Stimulated activated CD4-positive, alpha-beta T cell treated with anti-CD3 and anti-CD28 coated beads, Interleukin-2, amount 100 ng/mL, for 48 hours (primary cell): ENCODE results near the gene GPR18.
A peak's percentile ranks its signal among the peaks of the same experiment; 100 is the strongest.

Source experiments
- DNase-seq, 2 donors: peaks; one replicate each; pipeline ENCODE4 v3.0.0-alpha.2; 2020

GPR18 gene

DNA sequence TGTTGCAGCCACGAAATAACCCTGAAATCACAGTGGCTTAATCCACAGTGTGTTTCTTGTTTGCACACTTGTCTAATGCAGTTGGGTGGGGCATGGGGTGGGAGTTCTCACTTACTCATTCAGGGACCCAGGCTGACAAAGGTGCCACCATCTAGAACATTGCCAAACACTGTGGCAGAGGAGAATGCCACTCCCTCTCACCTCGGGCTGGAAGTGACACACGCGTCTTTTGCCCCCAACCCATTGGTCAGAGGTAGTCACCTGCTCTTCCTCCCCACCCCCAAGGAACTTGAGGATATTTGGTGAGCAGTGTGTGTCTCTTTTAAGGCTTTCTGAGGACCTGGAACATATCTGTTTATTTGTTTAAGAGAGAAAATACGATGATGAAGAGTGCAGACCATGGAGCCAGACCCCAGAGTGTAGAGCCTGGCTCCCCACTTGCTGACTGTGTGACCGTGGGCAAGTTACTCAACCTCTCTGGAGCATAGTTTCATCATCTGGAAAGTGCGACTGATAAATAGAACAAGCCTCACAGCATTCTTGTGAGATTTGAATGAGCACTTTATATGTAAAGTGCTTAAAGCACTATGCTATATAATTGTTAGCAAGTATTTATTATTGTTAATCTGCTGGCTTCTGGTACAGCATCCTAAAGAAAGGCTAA is 31.6 kb upstream of the GPR18 start:
- DNase-seq = no peak

DNA sequence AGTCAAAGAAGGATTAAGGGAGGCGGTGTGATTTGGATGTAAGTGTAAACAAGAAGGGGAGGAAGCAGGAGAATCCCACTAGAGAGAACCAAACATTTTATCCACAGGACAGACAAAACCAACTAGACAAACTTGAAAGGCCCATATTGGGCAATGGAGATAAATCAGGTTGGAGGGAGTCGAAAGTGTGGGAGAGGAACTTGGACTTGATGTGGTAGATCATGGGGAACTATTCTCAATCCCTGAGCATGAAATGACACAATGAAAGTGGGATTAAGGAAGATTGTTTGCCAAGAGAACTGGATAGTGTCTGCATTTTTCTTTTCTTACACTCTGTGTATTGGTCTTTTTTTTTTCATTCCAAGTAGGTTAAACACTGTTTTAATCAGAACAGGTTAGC is 31.1 kb upstream of the GPR18 start:
- no peak for DNase-seq

DNA sequence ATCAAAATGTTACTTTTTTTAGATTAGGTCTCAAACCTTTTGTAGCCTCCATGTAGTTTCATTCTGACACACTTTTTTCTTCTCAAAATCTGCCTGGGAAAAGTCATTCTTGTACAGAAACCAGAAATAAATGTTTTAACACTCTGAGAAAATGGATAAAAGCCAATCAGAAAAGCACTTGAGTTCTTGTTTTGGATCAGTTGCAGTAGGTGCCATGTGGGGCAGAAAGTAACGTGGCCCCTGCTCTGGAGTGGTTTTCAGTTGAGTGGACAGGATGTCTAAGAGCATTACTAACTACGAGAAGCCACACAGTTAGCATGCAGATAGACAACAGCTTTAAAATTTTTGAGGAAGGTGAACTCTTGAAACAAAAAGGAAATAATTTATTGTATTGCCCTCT is 29.9 kb upstream of the GPR18 start:
- no peak for DNase-seq

DNA sequence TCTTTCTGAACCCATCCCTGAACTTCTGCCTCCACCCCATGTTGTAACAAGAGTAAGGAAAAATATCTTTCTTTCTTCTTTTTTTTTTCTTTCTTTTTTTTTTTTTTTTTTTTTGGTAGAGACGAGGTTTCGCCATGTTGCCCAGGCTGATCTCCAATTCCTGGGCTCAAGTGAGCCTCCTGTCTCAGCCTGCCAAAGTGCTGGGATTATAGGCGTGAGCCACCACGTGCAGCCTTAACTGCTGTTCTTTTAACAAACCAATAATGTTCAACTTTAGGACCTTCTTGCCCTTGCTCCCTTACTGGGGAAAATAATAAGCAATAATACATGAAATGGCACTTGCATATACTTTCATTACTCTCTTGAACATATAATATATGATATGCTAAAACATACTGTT is 29.4 kb upstream of the GPR18 start:
- no peak for DNase-seq

DNA sequence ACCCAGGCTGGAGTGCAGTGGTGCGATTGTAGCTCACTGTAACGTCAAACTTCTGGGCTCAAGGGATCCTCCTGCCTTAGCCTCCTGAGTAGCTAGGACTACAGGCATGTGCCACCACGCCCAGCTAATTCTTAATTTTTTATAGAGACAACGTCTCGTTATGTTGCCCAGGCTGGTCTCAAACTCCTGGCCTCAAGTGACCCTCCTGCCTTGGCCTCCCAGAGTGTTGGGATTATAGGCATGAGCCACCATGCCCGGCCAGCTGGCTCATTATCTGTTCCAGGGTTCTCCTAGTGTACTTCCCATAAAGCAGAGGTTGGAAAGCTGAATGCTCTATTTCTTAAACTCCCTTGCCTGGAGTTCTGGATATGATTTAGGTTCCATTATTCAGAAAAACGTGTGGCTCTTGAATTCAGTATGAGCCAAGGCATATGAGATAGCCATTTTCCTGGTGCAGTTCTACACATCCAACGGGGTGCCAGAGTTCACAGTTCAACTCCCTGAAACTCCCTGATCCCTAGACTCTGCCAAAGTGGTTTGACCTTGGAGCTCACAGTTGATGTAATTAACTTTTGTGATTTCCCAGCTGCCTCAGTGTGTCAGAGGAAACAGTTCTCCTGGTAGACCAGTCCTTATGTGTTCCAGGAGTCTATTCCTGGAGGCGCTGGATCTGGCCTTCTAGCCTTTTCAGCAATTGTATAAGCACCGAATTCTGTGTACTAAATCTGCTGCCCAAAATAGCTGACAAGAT is 27.4 kb upstream of the GPR18 start:
- no peak for DNase-seq

DNA sequence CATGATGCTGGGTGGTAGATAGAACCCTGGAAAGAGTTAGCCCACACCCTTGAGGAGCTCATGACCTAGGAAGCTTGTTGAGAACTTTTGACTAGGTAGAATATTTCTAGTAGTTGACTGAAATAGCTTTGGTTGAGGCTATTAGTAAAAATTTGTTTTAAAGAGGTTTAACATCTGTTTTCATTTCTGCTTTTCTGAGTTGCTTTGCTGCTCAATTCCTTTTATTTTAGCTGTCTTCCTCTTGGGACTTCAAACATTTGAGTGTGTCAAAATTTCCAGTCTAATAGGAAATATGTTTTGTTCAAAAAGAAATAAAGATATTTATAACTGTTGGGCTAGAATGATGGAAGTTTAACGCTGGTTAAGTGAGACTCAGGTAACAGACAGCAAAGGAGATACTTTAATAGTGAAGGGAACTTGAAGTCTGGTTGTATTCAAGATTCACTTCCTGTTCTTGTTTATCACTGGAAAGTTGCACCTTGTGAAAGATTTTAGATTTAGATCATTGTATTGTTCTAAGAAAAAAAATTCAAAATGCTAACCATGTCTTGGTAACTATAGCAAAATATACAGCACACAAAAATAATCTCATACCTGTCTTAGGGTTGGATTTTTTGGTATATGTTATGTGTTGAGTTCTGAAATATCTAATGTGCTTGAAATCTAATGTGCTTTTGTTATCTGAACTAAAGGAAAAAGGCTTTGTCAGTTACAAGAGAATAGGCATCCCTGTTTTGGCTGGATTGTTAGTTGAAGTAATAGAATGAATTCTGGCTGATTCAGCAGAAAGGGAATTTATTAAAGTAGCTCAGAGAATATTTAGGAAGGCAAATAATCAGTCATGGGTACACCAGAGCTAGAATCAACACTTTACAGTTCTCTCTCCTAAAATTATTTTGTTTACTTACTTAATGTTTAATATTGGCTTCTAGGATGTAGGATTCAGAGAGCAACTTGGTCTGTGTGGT is 24.4 kb upstream of the GPR18 start:
- no peak for DNase-seq

DNA sequence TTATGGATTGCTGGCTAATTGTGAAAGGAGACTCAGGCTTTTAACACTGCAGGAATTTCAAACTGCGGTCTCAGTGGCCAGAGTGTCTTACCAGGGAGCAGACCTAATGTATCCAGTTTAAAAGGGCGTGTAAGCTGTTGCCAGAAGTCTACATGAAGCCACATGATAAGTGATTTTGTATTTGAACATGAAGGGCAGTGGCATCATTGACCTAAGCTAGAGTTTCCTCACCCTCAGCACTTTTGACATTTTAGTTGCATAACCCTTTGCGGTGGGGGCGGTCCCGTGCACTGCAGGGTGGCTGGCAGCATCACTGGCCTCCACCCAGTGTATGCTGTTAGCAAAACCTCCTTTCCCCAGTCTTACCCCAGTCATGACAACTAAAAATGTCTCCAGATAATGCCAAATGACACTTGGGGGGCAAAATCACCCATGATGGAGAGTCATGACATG is 23.7 kb upstream of the GPR18 start:
- DNase-seq = peak in 1 of 2 donors; percentile 40

DNA sequence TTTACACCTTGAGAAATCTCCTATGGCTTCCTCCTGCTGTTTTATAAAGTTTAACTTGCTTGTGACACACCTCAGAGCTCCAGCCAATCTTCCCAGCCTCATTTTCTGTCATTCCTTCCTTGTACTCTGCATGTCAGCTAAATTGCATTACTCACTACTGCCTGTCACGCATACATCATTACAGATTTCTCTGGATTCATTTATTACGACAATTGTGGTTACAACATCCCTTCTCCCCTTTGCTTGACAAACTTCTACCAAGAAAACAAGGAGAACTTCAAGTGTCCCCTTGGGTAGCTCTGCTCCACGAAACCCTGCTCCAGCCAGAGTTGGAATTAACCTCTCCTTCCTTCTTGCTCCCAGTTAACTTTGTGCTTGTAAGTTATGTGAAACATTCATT is 22.0 kb upstream of the GPR18 start:
- no peak for DNase-seq

DNA sequence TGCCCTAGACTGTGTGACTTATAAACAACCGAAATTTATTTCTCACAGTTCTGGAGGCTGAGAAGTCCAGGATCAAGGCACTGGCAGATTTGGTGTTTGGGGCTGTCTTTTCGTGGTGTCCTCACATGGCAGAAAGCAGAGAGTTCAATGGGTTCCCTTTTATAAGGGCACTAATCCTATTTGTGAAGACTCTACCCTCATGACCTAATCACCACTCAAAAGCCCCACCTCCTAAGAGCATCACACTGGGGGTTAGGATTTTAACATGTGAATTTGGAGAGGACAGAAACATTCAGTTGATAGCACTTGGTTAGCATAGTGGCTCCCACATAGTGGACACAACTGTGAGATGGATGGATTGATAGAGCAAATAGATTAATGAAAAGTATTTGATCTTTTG is 21.5 kb upstream of the GPR18 start:
- no peak for DNase-seq

DNA sequence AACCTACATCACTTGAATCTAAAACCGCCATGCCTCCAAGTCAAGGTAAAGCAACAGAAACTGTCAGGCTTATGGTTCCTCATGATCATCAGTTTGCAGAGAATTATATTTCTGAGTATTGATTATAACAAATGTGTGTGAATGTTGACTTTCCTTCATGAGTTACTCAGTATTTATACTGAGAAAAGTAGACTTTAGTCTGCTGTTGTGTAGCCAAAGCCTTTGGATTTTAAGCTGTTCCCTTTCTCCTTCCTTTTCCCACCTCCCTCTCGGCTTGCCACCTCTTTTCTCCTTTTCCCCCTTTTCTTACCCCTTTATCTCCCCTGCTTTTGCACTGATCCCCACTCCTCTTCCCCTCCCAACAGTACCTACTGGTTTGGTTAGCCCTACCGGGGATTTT is 20.7 kb upstream of the GPR18 start:
- no peak for DNase-seq

DNA sequence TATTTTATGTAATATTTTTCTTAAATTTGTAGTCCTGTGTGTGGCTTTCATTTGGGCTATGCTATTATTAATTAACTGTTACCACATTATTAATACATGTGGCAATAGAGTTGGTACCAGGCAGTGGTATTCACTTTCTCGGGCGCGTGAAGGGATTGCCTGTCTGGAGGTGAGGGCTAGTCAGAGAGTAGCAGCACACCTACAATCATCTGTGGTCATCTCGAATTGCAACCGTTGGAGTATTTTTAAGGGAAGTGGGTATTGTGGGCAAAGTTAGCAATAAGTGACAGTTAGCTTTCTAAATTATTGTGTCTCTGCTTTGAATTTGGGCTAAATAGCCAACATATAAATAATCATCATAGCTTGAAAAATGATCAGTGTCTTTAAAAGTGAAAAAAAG is 20.0 kb upstream of the GPR18 start:
- DNase-seq = no peak

DNA sequence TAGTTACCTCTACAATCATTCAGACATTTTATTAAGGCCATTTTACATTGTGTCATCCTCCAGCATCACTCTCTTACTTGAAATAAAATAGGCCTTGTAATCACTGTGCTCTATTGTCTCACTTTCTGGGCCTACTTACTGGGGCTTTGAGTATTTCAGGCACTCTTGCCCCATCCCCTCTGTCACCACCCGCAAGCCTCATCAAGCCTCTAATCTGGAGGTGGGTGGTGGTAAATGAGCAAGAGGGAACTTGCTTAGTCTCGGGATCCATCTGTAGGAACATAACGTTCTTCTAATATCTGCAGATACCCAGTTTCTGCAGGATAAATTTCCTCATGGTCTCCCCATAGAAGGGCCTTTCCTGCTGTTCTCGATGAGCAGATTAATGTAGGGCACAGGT is 19.4 kb upstream of the GPR18 start:
- DNase-seq = no peak

DNA sequence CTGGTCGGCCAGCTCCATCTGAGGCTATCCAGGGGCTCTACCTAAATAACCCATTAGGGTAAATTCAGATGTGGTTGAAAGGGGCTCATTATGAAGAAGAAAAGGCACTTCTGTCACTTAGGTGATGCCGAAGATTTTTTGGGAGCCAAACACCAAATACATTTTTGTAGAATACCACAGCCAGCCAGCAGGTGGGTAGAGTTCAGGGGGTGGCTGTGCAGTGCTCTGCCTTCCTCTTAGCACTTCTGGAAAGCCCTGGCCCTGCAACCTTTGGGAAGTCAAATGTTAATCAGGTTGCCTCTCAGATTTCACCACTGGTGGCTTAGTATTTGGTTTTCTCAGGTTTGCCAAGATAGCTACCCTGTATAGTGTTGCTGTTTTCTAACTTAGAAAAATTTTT is 18.5 kb upstream of the GPR18 start:
- DNase-seq = no peak

DNA sequence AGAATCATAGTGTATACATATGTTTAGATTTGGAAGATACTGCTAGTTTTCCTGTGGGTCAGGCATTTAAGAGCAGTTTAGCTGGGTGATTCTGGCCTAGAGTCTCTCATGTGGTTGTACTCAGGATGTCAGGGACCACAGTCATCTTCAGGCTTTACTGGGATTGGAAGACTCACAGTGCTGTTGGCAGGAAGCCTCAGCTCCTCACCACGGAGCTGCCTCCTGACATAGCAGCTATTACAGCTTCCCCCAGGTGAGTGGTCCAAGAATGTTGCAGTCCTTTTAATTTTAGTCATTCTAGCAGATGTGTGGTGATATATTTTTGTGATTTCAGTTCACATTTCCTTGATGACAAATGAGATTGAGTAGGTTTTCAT is 16.9 kb upstream of the GPR18 start:
- no peak for DNase-seq

DNA sequence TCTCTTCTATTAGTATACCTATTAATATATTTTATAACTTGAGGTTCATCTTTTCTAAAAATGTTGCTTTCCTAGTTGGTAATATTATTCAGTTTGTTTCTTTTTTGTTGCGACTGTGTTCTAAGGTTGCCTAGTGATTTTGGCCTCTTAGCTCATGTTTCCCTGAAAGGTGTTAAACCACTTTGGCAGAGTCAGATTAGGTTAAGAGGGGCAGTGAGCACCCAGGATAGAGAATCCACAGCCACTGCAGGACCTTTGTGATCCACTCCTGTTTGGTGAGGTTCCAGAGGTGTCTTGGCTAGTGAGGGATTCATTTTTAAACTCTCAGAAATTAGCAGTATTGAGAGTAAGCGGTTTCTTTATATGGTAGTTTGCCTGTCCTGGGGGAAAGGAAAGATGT is 14.9 kb upstream of the GPR18 start:
- DNase-seq = no peak

DNA sequence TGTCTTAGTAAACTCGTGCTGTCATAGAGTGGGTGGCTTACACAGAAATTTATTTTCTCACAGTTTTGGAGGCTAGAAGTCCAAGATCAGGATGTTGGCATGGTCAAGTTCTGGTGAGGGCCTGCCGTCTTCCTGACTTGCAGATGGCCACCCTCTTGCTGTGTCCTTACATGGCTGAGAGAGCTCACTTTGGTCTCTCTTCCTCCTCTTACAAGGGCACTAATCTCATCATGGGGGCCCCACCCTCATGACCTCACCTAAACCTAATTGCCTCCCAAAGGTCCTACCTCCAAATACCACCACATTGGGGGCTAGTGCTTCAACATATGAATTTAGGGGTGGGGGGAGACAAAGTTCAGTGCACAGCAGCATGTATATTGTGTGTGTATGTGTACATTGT is 14.3 kb upstream of the GPR18 start:
- no peak for DNase-seq

DNA sequence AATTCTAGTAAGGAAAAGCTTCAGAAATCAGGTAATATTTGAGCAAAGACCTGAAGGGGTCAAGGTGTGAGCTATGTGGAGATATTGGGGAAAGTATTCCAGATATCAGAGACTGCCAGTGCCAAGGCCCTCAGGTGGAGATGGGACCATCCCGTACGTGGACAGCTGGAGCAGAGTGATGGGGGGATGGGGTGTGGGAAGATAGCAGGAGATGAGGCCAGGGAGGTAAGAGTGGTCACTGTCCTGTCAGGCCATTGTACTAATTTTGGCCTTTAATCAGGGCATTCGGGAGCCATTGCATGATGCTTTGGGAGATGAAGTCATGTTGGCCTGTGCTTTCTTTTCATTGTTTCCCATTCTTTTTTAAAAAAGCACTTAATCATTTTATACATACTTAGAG is 13.1 kb upstream of the GPR18 start:
- no peak for DNase-seq

DNA sequence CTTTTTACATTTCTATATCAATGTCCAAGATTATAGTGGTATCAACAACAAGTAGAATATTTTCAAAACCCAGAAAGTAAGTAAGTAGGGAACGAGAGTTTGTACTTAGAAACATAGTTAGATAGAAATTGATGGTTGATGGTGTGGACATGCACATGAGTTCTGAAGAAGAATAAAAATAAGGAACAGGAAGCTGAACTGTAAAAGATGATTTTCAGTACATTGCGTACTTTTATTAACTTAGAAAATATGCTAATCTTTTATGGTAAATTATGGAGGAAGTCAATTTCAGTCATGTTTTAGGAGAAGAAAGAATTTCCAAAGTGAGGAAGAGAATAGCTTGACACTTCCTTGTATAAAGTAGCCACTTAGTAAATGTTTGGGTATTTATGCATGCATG is 12.3 kb upstream of the GPR18 start:
- DNase-seq = no peak

DNA sequence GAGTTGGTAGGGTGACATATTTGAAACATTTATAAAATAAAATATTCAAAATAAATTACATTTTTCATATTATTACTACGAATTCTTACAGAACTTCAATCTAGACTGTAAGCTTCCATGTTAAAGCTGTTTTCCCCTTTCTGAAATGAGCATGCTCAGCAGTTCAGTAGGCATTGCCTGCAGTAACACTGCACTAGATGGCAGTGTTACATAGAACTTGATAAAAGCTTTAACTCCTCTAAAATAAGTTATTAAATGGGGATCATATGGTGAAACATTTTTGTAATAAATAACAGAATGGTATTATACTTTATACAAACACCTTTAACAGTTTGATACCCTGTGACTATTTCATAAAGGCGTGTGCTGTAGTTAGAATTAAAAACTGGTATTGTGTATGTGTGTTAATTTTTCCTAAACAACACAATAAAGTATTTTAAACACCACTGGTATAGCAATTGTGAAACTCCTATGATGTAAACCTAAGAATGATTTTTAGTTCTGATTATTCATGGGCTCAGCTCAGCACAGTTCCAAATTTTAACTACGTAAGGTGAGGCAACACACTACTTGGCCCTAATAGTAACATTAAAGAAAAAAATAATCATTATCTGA is 11.6 kb upstream of the GPR18 start:
- no peak for DNase-seq

DNA sequence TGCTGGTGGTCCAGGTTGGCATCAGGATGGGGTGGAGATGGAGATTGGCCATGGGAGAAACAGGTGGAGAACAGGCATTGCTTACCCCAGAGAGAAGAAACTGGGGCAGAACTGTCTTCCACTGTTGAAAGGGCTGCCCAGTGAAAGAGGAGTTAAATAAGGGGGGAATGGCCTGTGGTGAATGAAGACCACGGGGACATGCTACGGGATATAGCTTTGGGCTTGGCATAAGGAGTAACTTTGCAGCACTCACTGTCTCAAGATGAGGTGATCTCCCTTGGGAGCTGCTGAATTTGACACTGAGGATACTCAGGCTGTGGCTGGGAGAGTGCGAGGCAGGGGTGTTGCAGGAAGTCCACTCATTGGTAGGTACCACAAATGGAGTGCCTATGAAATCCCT is 10.6 kb upstream of the GPR18 start:
- no peak for DNase-seq

DNA sequence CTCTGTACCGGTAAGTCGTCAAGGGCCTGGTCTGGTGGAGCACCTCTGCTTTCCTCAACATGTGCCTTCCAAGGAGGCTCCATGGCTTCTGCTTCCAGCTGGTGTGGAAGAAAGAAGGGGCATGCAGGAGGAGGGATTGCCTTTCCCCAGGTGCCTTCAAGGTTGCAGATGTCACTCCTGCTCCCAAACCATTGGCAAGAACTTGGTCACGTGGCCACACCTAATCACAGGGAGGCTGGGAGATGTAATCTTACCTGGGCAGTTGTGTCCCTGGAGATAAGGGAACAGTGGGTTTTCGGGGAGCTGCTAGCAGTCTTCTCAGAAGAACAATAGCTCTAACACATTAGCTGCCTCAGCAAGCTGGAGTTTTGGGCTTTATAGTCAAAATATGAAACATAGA is 9.7 kb upstream of the GPR18 start:
- no peak for DNase-seq

DNA sequence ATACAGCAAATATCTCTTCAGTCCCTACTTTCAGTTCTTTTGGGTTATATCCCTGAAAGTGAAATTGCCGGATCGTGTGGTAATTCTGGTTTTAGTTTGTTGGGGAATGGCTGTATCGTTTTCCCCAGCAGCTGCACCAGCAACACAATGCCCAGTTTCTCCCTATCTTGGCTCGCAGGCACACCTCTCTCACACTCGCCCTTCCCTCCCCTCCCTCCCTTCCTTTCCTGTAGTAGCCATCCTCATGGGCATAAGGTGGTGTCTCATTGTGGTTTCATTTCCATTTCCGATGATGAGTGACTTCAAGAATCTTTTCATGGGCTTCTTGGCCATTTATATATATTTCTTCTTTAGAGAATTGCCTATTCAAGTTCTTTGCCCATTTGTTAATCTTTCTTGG is 8.6 kb upstream of the GPR18 start:
- no peak for DNase-seq

DNA sequence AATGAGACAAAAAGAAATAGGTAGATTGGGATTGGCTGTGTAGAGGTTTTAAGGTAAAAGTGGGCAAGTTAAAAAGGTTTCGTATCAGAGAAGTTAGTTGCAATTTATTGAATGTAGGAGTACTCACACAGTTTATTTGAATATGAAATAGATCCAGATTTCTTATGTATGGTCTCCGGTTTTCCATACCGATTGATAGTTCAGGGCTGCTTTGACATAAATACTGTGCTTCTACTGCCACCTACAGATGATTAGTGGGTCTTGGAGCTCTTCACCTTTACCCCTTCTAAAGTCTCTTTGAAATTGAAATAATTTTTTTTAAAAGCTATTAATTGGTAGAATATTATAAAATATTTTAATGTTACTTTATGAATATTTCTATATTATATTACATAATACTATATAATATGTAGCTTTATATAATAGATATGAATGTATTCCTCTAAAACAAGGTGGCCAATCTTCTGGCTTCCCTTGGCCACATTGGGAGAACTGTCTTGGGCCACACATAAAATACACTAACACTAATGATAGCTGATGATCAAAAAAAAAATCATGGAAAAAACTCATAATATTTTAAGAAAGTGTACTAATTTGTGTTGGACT is 7.7 kb upstream of the GPR18 start:
- no peak for DNase-seq
